Caco-2 (cell line): ENCODE measurements around the gene FES. TPM values are rescaled to one million over a fixed set of nuclear protein-coding genes. Genes with fewer than 3 reads are reported as not detected.

Experiments
- BruUV-seq: library from RNA; stranded (reverse); fragments of 400-500 nt; replicated peaks from 2 replicates; lab custom pipeline; 2021; lab: Mats Ljungman, UMichigan
- CTCF ChIA-PET: fragments of 300-600 bp; sonication (Branson Sonifier 250); formaldehyde crosslinking; loops from one replicate; lab custom pipeline; 2022; ENCODE audit warnings: antibody characterized with exemption; lab: Charles Lee
- POLR2A ChIA-PET: fragments of 300-600 bp; sonication (Branson Sonifier 250); formaldehyde crosslinking; loops from one replicate; lab custom pipeline; 2022; ENCODE audit warnings: antibody characterized with exemption; lab: Charles Lee
- DNase-seq, 2 experiments: peaks; one replicate each; pipeline versions ENCODE4 v3.0.0 to v3.0.0-alpha.2; 2020 to 2022
- H3K27me3 ChIP-seq: replicated peaks from 2 replicates; pipeline ENCODE4 v1.6.0; 2011; ENCODE audit warnings: low read length; ENCODE audit not compliant: control insufficient read depth, insufficient read depth
- H3K36me3 ChIP-seq: 2 replicates; pipeline ENCODE4 v1.5.1; 2011; ENCODE audit warnings: low read length; ENCODE audit not compliant: control insufficient read depth, insufficient read depth
- H3K4me1 ChIP-seq: fragments of 250-450 bp; sonication (Bioruptor Pico); 2 replicates; pipeline ENCODE4 v1.5.1; 2020; ENCODE audit warnings: mild to moderate bottlenecking
- H3K4me3 ChIP-seq: 2 replicates; pipeline ENCODE4 v1.5.1; 2011; ENCODE audit warnings: low read depth, mild to moderate bottlenecking, control low read depth, low read length
- H3K9me3 ChIP-seq: fragments of 250-450 bp; sonication (Bioruptor Pico); 2 replicates; pipeline ENCODE4 v1.5.1; 2020; ENCODE audit warnings: mild to moderate bottlenecking, moderate library complexity
- H3K27ac Mint-ChIP-seq: one replicate; pipeline ENCODE4 v1.8.0; 2022; ENCODE audit warnings: mixed read lengths; ENCODE audit not compliant: unreplicated experiment
- H3K27me3 Mint-ChIP-seq: one replicate; pipeline ENCODE4 v1.8.0; 2022; ENCODE audit warnings: mixed read lengths; ENCODE audit not compliant: insufficient read depth, unreplicated experiment
- H3K36me3 Mint-ChIP-seq: one replicate; pipeline ENCODE4 v1.8.0; 2022; ENCODE audit warnings: mild to moderate bottlenecking, mixed read lengths; ENCODE audit not compliant: insufficient read depth, unreplicated experiment
- H3K4me1 Mint-ChIP-seq: one replicate; pipeline ENCODE4 v1.8.0; 2022; ENCODE audit warnings: low read depth, mixed read lengths; ENCODE audit not compliant: unreplicated experiment
- H3K4me3 Mint-ChIP-seq: one replicate; pipeline ENCODE4 v1.8.0; 2022; ENCODE audit warnings: mild to moderate bottlenecking, moderate library complexity, mixed read lengths; ENCODE audit not compliant: unreplicated experiment
- H3K9me3 Mint-ChIP-seq: one replicate; pipeline ENCODE4 v1.8.0; 2022; ENCODE audit warnings: mixed read lengths; ENCODE audit not compliant: unreplicated experiment
- CTCF ChIP-seq, 2 experiments: fragments of 200-600 bp in 1 of 2; IDR thresholded peaks; 1 replicate in 1 of 2; 2 replicates in 1 of 2; pipeline versions ENCODE4 v1.5.1 to v1.8.0; 2011 to 2022; ENCODE audit warnings: antibody characterized with exemption in 1 of 2, control low read depth in 1 of 2, inconsistent platforms in 1 of 2, low read depth in 1 of 2, low read length in 1 of 2, mild to moderate bottlenecking in 1 of 2, moderate library complexity in 1 of 2; ENCODE audit not compliant: insufficient read depth in 1 of 2, severe bottlenecking in 1 of 2, unreplicated experiment in 1 of 2
- intact Hi-C: fragments of 100-400 bp; cut with micrococcal nuclease; formaldehyde crosslinking; loops from one replicate; pipeline ENCODE4 v1.10.0; 2022; ENCODE audit not compliant: unreplicated experiment
- total RNA-seq: library from RNA; stranded (reverse); gene quantifications from 2 replicates; pipeline ENCODE4 v1.2.3, GENCODE V29; 2022

Gene FES
- total RNA-seq, 1 experiment from 2014 or later: 1.7 TPM

GRCh38 chr15:90869601-90870353 is 14.5 kb upstream of the FES start:
- Mint-ChIP-seq H3K27me3 (no peaks in the 10 kb centered on the region), H3K4me1 (peaks cover 38% of the 10 kb centered on the region), H3K9me3 (no peaks in the 10 kb centered on the region), H3K27ac (peak overlapping the region; percentile 64), H3K36me3 (peaks cover 12% of the 10 kb centered on the region), H3K4me3 (peak overlapping the region; percentile 71)
- TF ChIP-seq CTCF (IDR thresholded peaks at IDR 0.05; ENCODE audit: insufficient read depth in 1 of 2, low read depth in 1 of 2, low read length in 1 of 2, severe bottlenecking in 1 of 2, unreplicated experiment in 1 of 2): no peak
- no peak overlapping the region for H3K4me3 ChIP-seq
- BruUV-seq: no TSS peak
- H3K9me3 ChIP-seq: no peaks in the 10 kb centered on the region
- no peaks in the 10 kb centered on the region for H3K27me3 ChIP-seq
- intact Hi-C loops: loop anchor here (5.0 kb wide), 2 partner anchors 47 to 222 kb away; no protein-coding TSS in a partner anchor
- ChIA-PET CTCF (no interaction called here), POLR2A (interaction anchor here (1.0 kb wide), 1 partner anchor 153 kb away, joined by 3 read pairs; the partner anchor contains the start of gene BLM)
- H3K36me3 ChIP-seq: no peaks in the 10 kb centered on the region
- DNase-seq: peak; percentile 60 to 78
- H3K4me1 ChIP-seq: peaks cover 66% of the 10 kb centered on the region

- Histone ChIP-seq H3K36me3 (no peaks in the 10 kb centered on the region), H3K27me3 (no peaks in the 10 kb centered on the region), H3K4me1 (peaks cover 66% of the 10 kb centered on the region), H3K9me3 (no peaks in the 10 kb centered on the region), H3K4me3 (peak overlapping the region; percentile 58)
- Mint-ChIP-seq H3K4me3 (peak overlapping the region; percentile 71), H3K27ac (peak overlapping the region; percentile 53), H3K36me3 (peaks cover 11% of the 10 kb centered on the region), H3K27me3 (no peaks in the 10 kb centered on the region), H3K4me1 (peaks cover 37% of the 10 kb centered on the region), H3K9me3 (no peaks in the 10 kb centered on the region)
- TSS peak; percentile 67 for BruUV-seq
- TF ChIP-seq CTCF (IDR thresholded peaks at IDR 0.05; ENCODE audit: insufficient read depth in 1 of 2, low read depth in 1 of 2, low read length in 1 of 2, severe bottlenecking in 1 of 2, unreplicated experiment in 1 of 2): no peak
- CTCF ChIA-PET: no interaction called here
- POLR2A ChIA-PET: interaction anchor here (1.2 kb wide), 1 partner anchor 154 kb away, joined by 4 read pairs; the partner anchor contains the start of gene BLM
- intact Hi-C loops: loop anchor here (5.0 kb wide), 2 partner anchors 48 to 223 kb away; no protein-coding TSS in a partner anchor
- no peak for DNase-seq
Observed at GRCh38 chr15:90870354-90871138, 13.8 kb upstream of the FES start.

DNA sequence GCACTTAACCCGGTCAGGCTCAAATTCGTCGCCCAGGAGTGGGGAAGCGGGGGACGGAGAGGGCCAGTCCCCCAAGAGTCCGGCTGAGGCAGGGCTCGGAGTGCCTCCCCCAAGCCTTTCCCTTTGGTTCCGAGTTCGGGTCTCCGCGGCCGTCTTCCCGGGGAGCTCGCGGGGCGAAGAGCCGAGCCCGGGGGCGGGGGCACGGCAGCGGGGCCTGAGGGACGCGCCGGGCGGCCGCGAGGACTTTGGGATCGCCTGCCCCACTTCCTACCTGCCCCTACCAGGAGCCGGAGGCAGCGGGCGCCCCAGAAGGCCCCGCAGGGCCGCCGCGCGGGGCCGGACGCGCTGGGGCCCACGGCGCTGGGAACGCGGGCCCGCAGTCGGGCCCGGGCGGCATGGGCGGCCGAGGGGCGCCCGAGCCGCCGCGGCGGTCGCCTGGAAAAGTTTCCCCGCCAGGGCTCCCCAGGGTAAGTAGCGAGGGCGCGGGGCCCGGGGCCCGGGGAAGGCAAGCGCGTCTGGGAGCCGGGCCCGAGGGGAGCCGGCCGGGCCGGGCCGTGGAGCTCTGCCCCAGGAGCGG is 13.1 kb upstream of the FES start:
- H3K9me3 Mint-ChIP-seq: no peaks in the 10 kb centered on the region
- H3K4me1 Mint-ChIP-seq: peaks cover 30% of the 10 kb centered on the region
- ChIA-PET POLR2A (interaction anchor here (1.2 kb wide), 1 partner anchor 154 kb away, joined by 4 read pairs; the partner anchor contains the start of gene BLM), CTCF (interaction anchor here (0.6 kb wide), 1 partner anchor 637 kb away, joined by 3 read pairs; the partner anchor contains the start of gene GDPGP1)
- no peak for TF ChIP-seq CTCF (IDR thresholded peaks at IDR 0.05; ENCODE audit: insufficient read depth in 1 of 2, low read depth in 1 of 2, low read length in 1 of 2, severe bottlenecking in 1 of 2, unreplicated experiment in 1 of 2)
- peak in 1 of 2 experiments; percentile 54 for DNase-seq
- Histone ChIP-seq H3K27me3 (no peaks in the 10 kb centered on the region), H3K9me3 (no peaks in the 10 kb centered on the region), H3K36me3 (no peaks in the 10 kb centered on the region), H3K4me3 (peak overlapping the region; percentile 58), H3K4me1 (peaks cover 64% of the 10 kb centered on the region)
- H3K36me3 Mint-ChIP-seq: peaks cover 9% of the 10 kb centered on the region
- BruUV-seq: no TSS peak
- intact Hi-C loops: loop anchor here (5.0 kb wide), 2 partner anchors 49 to 224 kb away; no protein-coding TSS in a partner anchor
- peak overlapping the region; percentile 53 for H3K27ac Mint-ChIP-seq
- H3K4me3 Mint-ChIP-seq: peak overlapping the region; percentile 71
- H3K27me3 Mint-ChIP-seq: no peaks in the 10 kb centered on the region
